Muscle layer of duodenum (tissue), 2 donors: ENCODE measurements around the gene OR2M3.

Experiments
- H3K27ac ChIP-seq: one replicate; pipeline ENCODE4 v1.7.0; 2013; ENCODE audit warnings: mild to moderate bottlenecking, low read length
- H3K27me3 ChIP-seq: one replicate; pipeline ENCODE4 v1.7.0; 2013; ENCODE audit warnings: low read depth, mild to moderate bottlenecking, control low read depth, low read length
- H3K36me3 ChIP-seq, 2 donors: one replicate each; pipeline ENCODE4 v1.7.0; 2013; ENCODE audit warnings: low read length in 2 of 2, control low read depth in 1 of 2, mild to moderate bottlenecking in 1 of 2; ENCODE audit not compliant: insufficient read depth in 2 of 2, control insufficient read depth in 1 of 2
- H3K4me1 ChIP-seq, 2 donors: one replicate each; pipeline ENCODE4 v1.7.0; 2013; ENCODE audit warnings: low read length in 2 of 2, mild to moderate bottlenecking in 2 of 2, control low read depth in 1 of 2, moderate library complexity in 1 of 2; ENCODE audit not compliant: insufficient read depth in 2 of 2, control insufficient read depth in 1 of 2
- H3K4me3 ChIP-seq, 2 donors: one replicate each; pipeline ENCODE4 v1.7.0; 2013; ENCODE audit warnings: low read length in 2 of 2, low read depth in 1 of 2, mild to moderate bottlenecking in 1 of 2
- H3K9me3 ChIP-seq, 2 donors: one replicate each; pipeline ENCODE4 v1.7.0; 2013; ENCODE audit warnings: low read length in 2 of 2, control low read depth in 1 of 2, mild to moderate bottlenecking in 1 of 2; ENCODE audit not compliant: control insufficient read depth in 1 of 2
- donor health status: healthy.

Gene OR2M3, protein sequence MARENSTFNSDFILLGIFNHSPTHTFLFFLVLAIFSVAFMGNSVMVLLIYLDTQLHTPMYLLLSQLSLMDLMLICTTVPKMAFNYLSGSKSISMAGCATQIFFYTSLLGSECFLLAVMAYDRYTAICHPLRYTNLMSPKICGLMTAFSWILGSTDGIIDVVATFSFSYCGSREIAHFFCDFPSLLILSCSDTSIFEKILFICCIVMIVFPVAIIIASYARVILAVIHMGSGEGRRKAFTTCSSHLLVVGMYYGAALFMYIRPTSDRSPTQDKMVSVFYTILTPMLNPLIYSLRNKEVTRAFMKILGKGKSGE

DNA sequence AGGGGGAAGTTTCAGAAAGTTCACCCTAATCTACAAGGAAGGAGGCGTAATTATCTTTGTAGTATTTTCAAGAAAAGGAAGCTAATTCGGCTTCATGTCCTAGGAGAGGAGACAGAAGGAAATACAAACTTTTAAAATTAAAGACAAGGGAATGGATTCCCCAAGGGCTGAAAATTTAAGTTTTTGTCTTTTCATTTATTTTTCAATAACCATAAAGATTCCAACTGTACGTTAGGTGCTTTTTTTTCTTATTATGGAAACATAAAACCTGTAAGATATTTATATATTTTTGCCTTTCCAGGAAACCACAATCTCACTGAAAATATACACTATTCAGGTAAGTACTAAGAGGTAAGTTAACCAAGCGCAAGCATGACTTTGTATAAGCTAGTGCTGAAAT, at the start of gene OR2M3:
Gene OR2M3, plus strand, starts transcription at position 301 of the 400 bp plus-strand sequence. CDS start 5,803 bp downstream, outside the sequence.
- H3K4me3 ChIP-seq: no peak within 1 kb of the TSS
- H3K9me3 ChIP-seq: peaks cover 0 to 14% of the 10 kb centered on the region in 2 donors
- no peaks in the 10 kb centered on the region for H3K27me3 ChIP-seq

DNA sequence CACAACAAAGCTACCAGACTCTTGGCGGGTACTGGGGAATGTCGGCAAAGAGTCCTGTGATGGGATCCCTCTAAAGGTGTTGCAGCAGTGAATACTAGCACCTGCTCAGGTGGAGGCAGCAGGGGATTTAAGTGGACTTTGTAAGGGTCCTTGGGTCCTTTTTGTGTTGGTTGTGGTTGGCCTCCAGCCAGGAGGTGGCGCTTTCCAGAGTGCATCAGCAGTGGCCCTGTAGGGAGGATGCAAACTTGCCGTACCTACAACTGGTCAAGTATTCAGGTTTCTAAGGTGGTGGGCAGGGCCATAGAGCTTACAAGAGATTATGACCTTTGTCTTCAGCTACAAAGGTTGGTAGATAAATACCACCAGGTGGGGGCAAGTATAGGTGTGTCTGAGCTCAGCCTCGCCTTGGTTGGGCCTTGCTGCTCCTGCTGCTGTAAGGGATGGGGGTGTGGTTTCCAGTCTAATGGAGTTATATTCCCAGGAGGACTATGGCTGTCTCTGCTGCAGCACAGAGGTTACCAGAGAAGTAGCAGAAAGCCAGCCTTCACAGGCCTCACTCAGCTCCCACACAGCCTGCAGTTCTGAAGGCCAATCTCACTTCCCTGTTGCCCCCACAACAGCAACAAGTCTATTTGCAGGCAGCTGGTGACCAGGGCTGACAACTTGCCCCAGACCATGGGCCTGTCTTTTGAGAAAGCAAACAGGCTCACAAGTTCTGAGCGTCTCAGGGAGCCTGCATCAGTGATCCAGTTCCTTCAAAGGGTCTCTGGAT, 44.8 kb upstream of the OR2M3 start:
- Histone ChIP-seq H3K9me3 (peaks cover 0 to 13% of the 10 kb centered on the region in 2 donors), H3K27me3 (no peaks in the 10 kb centered on the region), H3K27ac (no peak overlapping the region)

More for the DNA sequence above, at the start of gene OR2M3:
- Histone ChIP-seq H3K27ac (no peak within 1 kb of the TSS), H3K4me1 (no peaks in the 10 kb centered on the region), H3K36me3 (no peaks in the 10 kb centered on the region)

DNA sequence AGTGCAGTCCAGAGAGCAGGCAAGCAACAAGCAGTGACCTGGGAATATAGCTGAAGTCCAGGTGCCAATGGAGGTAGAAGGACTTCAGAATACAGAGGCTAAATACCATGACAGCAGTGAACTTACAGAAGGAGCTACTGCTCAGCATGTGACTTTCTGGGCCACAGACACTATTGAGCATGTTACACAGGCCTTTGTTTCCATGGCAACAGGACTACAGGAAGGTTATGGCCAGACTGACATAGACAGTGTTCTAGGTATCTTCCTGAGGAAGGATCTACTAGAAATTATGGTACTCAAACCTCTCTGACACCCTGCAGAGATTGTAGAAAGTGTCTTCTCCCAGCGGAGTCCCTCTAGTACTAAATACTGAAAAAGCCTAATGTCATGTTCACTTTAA, 41.1 kb upstream of the OR2M3 start:
- no peak overlapping the region for H3K27ac ChIP-seq
- no peaks in the 10 kb centered on the region for H3K4me1 ChIP-seq
- H3K36me3 ChIP-seq: no peaks in the 10 kb centered on the region
- H3K27me3 ChIP-seq: no peaks in the 10 kb centered on the region
- peaks cover 0 to 2% of the 10 kb centered on the region in 2 donors for H3K9me3 ChIP-seq
- no peak overlapping the region for H3K4me3 ChIP-seq

More for the DNA sequence above, 44.8 kb upstream of the OR2M3 start:
- H3K36me3 ChIP-seq: no peaks in the 10 kb centered on the region
- no peak overlapping the region for H3K4me3 ChIP-seq
- no peaks in the 10 kb centered on the region for H3K4me1 ChIP-seq

DNA sequence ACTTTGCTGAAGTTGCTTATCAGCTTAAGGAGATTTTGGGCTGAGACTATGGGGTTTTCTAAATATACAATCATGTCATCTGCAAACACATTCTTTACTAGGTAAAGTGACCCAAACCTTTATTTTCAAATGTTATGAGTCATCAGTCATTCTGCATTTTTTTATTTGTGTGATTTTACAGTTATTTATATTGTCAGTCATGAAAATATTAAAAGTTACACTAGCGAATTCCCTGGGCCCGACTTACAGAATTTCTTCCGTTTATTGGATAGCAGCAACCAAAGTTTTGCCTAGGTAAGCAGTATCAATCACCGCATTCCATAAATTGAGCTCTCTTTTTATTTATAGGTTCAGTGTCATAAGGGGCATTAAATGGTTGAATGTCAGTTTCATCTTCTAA, 38.3 kb upstream of the OR2M3 start:
- Histone ChIP-seq H3K27ac (no peak overlapping the region), H3K9me3 (no peaks in the 10 kb centered on the region), H3K27me3 (no peaks in the 10 kb centered on the region), H3K36me3 (no peaks in the 10 kb centered on the region), H3K4me1 (no peaks in the 10 kb centered on the region), H3K4me3 (no peak overlapping the region)

DNA sequence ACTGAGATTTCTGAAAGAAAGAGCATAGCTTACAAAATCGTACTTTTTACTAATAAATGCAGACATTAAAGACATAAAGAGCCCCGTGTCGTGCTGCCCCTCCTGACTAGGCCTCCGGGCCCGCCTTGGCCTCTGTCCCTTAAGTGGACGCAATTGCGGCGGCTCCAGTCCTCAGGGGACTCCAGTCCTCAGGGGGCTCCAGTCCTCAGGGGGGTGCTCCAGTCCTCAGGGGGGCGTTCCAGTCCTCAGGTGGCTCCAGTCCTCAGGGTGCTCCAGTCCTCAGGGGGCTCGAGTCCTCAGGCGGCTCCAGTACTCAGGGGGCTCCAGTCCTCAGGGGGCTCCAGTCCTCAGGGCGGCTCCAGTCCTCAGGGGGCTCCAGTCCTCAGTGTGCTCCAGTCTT, 33.0 kb upstream of the OR2M3 start:
- Histone ChIP-seq H3K27ac (no peak overlapping the region), H3K27me3 (no peaks in the 10 kb centered on the region), H3K4me1 (no peaks in the 10 kb centered on the region), H3K9me3 (no peaks in the 10 kb centered on the region), H3K36me3 (no peaks in the 10 kb centered on the region), H3K4me3 (no peak overlapping the region)

DNA sequence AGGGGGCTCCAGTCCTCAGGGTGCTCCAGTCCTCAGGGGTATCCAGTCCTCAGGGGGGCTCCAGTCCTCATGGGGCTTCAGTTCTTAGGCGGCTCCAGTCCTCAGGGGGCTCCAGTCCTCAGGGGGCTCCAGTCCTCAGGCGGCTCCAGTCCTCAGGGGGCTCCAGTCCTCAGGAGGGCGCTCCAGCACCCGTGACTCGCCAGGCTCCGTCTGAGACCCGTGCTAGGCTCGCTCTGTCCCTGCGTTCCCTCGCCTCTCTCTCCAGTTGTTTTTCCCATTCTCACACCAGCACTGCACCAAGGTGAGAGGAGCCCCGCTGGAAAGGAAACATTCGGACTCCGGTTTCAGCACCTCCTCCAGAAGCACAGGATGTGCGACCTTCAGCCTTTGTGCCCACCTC, 31.9 kb upstream of the OR2M3 start:
- H3K27ac ChIP-seq: no peak overlapping the region
- H3K9me3 ChIP-seq: no peaks in the 10 kb centered on the region
- H3K27me3 ChIP-seq: no peaks in the 10 kb centered on the region
- no peaks in the 10 kb centered on the region for H3K4me1 ChIP-seq
- H3K4me3 ChIP-seq: no peak overlapping the region
- no peaks in the 10 kb centered on the region for H3K36me3 ChIP-seq

DNA sequence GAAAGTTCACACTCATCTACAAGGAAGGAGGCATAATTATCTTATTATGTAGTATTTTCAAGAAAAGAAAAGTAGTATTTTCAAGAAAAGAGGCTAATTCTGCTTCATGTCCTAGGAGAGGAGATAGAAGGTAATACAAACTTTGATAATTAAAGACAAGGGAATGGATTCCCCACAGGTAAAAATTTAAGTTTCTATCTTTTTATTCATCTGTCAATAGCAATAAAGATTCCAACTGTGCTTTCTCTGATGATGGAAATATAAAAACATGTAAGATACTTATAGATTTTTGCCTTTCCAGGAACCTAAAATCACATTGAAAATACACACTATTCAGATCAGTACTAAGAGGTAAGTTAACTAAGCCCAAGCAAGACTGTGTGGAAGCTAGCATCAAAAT, 22.5 kb upstream of the OR2M3 start, which contains the start of gene OR2M2:
Gene OR2M2, plus strand, starts transcription at position 301 of the 400 bp plus-strand sequence. CDS start 5,165 bp downstream, outside the sequence.
- Histone ChIP-seq H3K4me3 (no peak within 1 kb of the TSS), H3K27me3 (no peaks in the 10 kb centered on the region), H3K4me1 (no peaks in the 10 kb centered on the region), H3K27ac (no peak within 1 kb of the TSS), H3K36me3 (no peaks in the 10 kb centered on the region), H3K9me3 (no peaks in the 10 kb centered on the region)

DNA sequence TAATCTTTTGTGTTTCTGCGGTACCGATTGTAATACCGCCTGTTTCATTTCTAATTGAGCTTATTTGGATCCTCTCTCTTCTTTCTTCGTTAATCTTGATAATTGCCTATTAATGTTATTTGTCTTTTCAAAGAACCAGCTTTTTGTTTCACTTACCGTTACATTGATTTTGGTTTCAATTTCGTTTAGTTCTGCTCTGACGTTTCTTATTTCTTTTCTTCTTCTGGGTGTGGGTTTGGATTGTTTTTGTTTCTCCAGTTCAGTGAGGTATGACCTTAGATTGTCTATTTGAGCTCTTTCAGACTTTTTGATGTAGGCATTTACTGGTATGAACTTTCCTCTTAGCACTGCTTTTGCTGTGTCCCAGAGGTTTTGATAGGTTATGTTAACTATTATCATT, 13.1 kb upstream of the OR2M3 start:
- Histone ChIP-seq H3K27ac (no peak overlapping the region), H3K36me3 (no peaks in the 10 kb centered on the region), H3K4me1 (no peaks in the 10 kb centered on the region), H3K27me3 (no peaks in the 10 kb centered on the region), H3K4me3 (no peak overlapping the region), H3K9me3 (peaks cover 0 to 3% of the 10 kb centered on the region in 2 donors)

DNA sequence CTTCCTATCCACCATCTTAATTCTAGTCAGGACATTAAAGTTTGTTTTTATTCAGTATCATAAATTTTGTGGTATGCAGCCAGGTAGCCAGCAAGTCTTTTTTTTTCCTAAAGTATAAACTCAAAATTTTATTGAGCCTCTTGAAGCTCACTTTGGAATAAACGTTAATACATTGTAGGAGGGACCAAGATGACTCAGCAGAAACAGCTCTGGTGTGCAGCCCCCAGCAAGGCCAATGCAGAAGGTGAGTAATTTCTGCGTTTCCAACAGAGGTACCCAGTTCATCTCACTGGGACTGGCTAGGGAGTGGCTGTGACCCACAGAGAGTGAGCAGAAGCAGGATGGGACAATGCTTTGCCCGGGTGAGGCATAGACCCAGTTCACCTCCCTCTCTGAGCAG, 9.7 kb upstream of the OR2M3 start:
- no peak overlapping the region for H3K4me3 ChIP-seq
- no peak overlapping the region for H3K27ac ChIP-seq
- H3K4me1 ChIP-seq: no peaks in the 10 kb centered on the region
- peaks cover 0 to 3% of the 10 kb centered on the region in 2 donors for H3K9me3 ChIP-seq
- H3K27me3 ChIP-seq: no peaks in the 10 kb centered on the region
- no peaks in the 10 kb centered on the region for H3K36me3 ChIP-seq

DNA sequence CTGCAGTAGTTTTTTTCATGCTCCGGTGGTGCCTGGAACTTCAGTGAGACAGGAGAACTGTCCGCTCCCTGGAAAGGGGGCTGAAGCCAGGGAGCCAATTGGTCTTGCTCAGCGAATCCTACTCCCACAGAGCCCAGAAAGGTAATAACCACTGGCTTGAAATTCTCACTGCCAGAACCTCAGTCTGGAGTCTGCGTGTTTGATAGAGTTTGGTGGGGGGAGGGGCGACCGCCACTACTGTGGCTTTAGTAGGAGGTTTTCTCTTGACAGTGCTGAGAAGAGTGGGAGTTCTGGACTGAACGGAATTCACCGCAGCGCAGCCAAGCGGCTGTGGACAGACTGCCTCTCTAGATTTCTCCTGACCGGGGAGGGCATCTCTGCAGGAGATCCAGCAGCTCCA, 8.0 kb upstream of the OR2M3 start:
- Histone ChIP-seq H3K27ac (no peak overlapping the region), H3K9me3 (peaks cover 0 to 9% of the 10 kb centered on the region in 2 donors), H3K4me1 (no peaks in the 10 kb centered on the region), H3K36me3 (no peaks in the 10 kb centered on the region), H3K27me3 (no peaks in the 10 kb centered on the region), H3K4me3 (no peak overlapping the region)

DNA sequence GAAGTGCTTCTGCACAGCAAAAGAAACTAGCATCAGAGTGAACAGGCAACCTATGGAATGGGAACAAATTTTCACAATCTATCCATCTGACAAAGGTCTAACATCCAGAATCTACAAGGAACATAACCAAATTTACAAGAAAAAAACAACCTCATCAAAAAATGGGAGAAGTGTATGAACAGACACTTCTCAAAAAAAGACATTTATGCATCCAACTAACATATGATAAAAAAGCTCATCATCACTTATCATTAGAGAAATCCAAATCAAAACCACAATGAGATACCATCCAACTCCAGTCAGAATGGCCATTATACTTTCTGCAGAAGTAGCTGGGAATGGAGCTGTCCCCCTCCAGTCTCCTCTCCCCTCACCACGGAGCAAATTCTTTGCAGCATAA, 2.9 kb upstream of the OR2M3 start:
- H3K27ac ChIP-seq: no peak overlapping the region
- no peaks in the 10 kb centered on the region for H3K36me3 ChIP-seq
- peaks cover 0 to 14% of the 10 kb centered on the region in 2 donors for H3K9me3 ChIP-seq
- H3K4me3 ChIP-seq: no peak overlapping the region
- H3K27me3 ChIP-seq: no peaks in the 10 kb centered on the region
- no peaks in the 10 kb centered on the region for H3K4me1 ChIP-seq
